Measurements from ENCODE around the gene ETS1. TPM values are rescaled to one million over a fixed set of nuclear protein-coding genes. Genes with fewer than 3 reads are reported as not detected.

ETS1 gene
- total RNA-seq, 4 donors from 2014 or later = 23.6 to 56.7 (median 29.2) TPM

DNA sequence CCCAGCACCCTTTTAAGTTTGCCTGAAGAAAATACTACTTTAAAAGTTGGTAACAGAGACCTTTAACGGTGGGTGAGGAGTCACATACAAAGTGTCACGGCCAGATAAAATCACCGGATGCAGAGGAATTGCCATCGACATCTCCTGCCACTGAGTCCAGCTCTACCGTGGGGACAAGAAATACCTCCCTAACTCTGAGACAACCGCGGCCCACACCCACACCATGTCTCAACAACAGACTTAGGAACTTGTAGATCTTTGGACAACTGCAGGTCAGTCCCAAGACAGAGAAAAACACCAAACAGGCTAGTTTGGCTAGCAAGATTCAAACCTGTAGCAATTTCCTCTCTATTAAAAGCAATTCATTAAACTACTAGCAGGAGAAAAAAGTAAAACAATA, 669 bp downstream of the ETS1 start:
- no peaks in the 10 kb centered on the region for H3K36me3 ChIP-seq
- H3K4me1 ChIP-seq = no peaks in the 10 kb centered on the region
- H3K27ac ChIP-seq = no peak overlapping the region
- TF ChIP-seq POLR2A (IDR thresholded peaks at IDR 0.05) (no peak), POLR2AphosphoS5 (IDR thresholded peaks at IDR 0.05) (no peak), EP300 (IDR thresholded peaks at IDR 0.05; ENCODE audit: low read depth) (no peak)
- TF ChIP-seq, protein P1, sequence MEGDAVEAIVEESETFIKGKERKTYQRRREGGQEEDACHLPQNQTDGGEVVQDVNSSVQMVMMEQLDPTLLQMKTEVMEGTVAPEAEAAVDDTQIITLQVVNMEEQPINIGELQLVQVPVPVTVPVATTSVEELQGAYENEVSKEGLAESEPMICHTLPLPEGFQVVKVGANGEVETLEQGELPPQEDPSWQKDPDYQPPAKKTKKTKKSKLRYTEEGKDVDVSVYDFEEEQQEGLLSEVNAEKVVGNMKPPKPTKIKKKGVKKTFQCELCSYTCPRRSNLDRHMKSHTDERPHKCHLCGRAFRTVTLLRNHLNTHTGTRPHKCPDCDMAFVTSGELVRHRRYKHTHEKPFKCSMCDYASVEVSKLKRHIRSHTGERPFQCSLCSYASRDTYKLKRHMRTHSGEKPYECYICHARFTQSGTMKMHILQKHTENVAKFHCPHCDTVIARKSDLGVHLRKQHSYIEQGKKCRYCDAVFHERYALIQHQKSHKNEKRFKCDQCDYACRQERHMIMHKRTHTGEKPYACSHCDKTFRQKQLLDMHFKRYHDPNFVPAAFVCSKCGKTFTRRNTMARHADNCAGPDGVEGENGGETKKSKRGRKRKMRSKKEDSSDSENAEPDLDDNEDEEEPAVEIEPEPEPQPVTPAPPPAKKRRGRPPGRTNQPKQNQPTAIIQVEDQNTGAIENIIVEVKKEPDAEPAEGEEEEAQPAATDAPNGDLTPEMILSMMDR (IDR thresholded peaks at IDR 0.05) = no peak
- no peaks in the 10 kb centered on the region for H3K27me3 ChIP-seq
- H3K9me3 ChIP-seq = no peaks in the 10 kb centered on the region
- intact Hi-C loops (cut with DNase I; ENCODE audit: low total_unique reads) (no loop called here), in situ Hi-C loops (cut with MboI; ENCODE audit: low pct_ligation_motif_present in 1 of 4, low pct_unique_long_range_greater_than_20kb in 1 of 4, low sequenced_read_pairs in 3 of 4) (no loop called here)
- DNase-seq = no peak
- WGBS, 2 donors (ENCODE audit: low coverage in 1 of 2) = 84 to 91% methylated on average over 5 to 7 of the region's 7 CpGs
- no peak overlapping the region for H3K4me3 ChIP-seq

DNA sequence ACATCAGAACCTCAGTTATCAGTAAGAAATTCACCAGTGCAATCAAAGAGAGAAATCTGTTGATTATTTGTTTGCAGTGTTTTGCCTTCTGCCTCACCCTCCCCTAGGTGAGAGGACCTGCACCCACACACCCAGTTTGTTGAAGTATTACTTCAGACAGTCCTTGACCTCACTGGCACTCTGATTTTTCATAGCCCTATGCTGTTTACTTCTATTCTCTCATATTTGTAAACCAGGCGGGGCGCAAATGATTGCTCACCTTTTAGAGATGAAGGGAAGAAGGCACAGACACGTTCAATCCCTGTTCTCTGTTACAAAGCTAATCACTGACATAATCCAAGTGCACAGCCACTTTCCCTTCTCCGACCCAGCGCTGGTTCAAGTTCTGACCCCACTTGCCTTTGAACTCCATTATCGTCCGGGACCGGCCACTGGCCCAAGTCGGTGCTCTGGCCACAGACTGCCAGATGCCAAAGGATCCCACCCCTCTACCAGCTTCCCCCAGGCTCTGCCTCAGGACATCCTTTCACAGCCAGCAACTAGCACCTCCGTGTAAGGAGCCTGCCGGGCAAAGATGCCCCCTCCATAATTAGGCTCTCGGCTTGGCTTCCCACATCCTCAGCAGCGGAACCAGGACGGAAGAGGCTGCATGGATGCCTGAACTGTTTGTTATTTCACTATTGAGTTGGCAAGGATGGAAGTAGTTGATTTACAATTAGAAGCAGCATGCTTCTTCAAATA, 1.7 kb downstream of the ETS1 start:
- in situ Hi-C loops (cut with MboI; ENCODE audit: low pct_ligation_motif_present in 1 of 4, low pct_unique_long_range_greater_than_20kb in 1 of 4, low sequenced_read_pairs in 3 of 4) (no loop called here), intact Hi-C loops (cut with DNase I; ENCODE audit: low total_unique reads) (no loop called here)
- H3K27me3 ChIP-seq = no peaks in the 10 kb centered on the region
- 73 to 79% methylated on average over 9 to 14 of the region's 14 CpGs for WGBS, 2 donors (ENCODE audit: low coverage in 1 of 2)
- no peaks in the 10 kb centered on the region for H3K9me3 ChIP-seq
- no peaks in the 10 kb centered on the region for H3K36me3 ChIP-seq
- H3K4me3 ChIP-seq = no peak overlapping the region
- TF ChIP-seq POLR2AphosphoS5 (IDR thresholded peaks at IDR 0.05) = no peak
- no peaks in the 10 kb centered on the region for H3K4me1 ChIP-seq
- no peak for DNase-seq
- H3K27ac ChIP-seq = peak overlapping the region in 1 of 4 donors; percentile 22

DNA sequence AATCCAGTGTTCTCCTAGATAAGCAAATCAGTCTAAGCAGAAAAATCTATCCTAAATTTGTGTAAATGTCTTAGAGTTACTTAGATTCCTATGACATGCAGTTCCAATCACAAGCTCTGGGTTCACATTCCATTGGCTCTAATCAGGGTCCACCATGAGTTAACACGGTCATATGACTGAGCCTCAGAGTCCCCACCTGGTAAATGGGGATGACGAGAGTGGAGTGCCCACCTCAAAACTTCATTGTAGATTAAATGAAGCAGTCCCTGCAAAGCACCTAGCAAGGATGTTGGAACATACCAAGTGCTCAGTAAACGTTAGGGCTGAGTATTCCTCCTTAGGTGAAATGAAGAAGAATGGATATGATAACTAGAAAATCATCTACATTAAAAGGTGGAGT, 3.1 kb downstream of the ETS1 start:
- TF ChIP-seq POLR2AphosphoS5 (IDR thresholded peaks at IDR 0.05) (no peak), POLR2A (IDR thresholded peaks at IDR 0.05) (no peak), EP300 (IDR thresholded peaks at IDR 0.05; ENCODE audit: low read depth) (no peak)
- TF ChIP-seq, protein P1 (IDR thresholded peaks at IDR 0.05) = no peak
- H3K27me3 ChIP-seq = no peaks in the 10 kb centered on the region
- no peaks in the 10 kb centered on the region for H3K4me1 ChIP-seq
- in situ Hi-C loops (cut with MboI; ENCODE audit: low pct_ligation_motif_present in 1 of 4, low pct_unique_long_range_greater_than_20kb in 1 of 4, low sequenced_read_pairs in 3 of 4) = no loop called here
- no peak overlapping the region for H3K4me3 ChIP-seq
- 91 to 96% methylated on average over 3 of the region's 3 CpGs for WGBS, 2 donors (ENCODE audit: low coverage in 1 of 2)
- H3K36me3 ChIP-seq = no peaks in the 10 kb centered on the region
- DNase-seq = no peak
- no peak overlapping the region for H3K27ac ChIP-seq
- no peaks in the 10 kb centered on the region for H3K9me3 ChIP-seq
- intact Hi-C loops (cut with DNase I; ENCODE audit: low total_unique reads) = no loop called here

DNA sequence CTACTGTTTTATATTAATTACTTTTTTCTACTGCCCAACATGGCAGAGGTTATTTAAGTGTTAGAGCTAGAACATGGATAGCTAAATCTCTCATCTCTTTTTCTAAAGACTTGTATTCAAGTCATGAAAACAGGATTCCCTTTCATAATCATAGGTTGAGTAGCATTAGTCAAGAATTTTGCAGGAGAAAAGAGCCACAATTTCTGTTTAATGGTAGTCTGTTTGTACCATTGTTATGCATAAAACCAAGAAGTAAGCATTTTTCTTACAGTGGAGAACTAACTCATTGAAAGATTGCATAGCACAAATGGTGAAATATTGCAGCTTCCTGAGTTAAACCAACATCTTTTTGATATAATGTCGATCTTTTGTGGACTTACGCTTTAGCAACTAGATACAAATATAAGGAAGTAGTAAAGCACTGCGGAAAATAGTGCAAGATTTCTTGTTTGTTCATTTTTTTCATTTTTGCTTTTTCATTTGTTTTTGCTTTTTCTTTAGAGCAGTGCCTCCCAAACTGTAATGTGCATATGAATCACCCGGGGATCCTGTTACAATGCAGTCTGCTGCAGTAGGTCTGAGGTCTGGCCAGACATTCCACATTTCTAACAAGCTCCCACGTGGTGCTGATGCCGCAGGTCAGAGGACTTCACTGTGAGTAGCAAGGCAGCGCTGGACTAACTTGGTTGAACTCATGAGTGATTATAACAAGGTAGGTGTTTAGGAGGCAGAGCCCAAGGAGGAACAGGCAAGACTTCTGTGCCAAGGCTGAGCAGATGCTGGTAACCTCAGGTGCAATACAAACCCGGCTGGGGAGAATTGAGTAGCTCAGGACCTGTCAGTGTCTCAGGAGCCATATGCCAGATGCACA, 4.6 kb downstream of the ETS1 start:
- intact Hi-C loops (cut with DNase I; ENCODE audit: low total_unique reads) = no loop called here
- 47 to 70% methylated on average over 5 to 8 of the region's 8 CpGs for WGBS, 2 donors (ENCODE audit: low coverage in 1 of 2)

More for the DNA sequence above, 4.6 kb downstream of the ETS1 start:
- H3K4me1 ChIP-seq = no peaks in the 10 kb centered on the region
- no peak overlapping the region for H3K4me3 ChIP-seq
- H3K27ac ChIP-seq = no peak overlapping the region
- TF ChIP-seq POLR2A (IDR thresholded peaks at IDR 0.05) (no peak), POLR2AphosphoS5 (IDR thresholded peaks at IDR 0.05) (no peak), EP300 (IDR thresholded peaks at IDR 0.05; ENCODE audit: low read depth) (no peak)
- TF ChIP-seq, protein P1 (IDR thresholded peaks at IDR 0.05) = no peak
- H3K27me3 ChIP-seq = no peaks in the 10 kb centered on the region
- H3K36me3 ChIP-seq = no peaks in the 10 kb centered on the region
- DNase-seq = no peak
- no peaks in the 10 kb centered on the region for H3K9me3 ChIP-seq
- in situ Hi-C loops (cut with MboI; ENCODE audit: low pct_ligation_motif_present in 1 of 4, low pct_unique_long_range_greater_than_20kb in 1 of 4, low sequenced_read_pairs in 3 of 4) = no loop called here

All from transverse colon (tissue), 4 donors.